ENCODE data around the gene CSTPP1. TPM values are rescaled to one million over a fixed set of nuclear protein-coding genes. Genes with fewer than 3 reads are reported as not detected.

Gene CSTPP1
- total and polyA plus RNA-seq, 2 of the 4 experiments (the other 2 are of a cell fraction), result 22.0 to 35.7 TPM

DNA sequence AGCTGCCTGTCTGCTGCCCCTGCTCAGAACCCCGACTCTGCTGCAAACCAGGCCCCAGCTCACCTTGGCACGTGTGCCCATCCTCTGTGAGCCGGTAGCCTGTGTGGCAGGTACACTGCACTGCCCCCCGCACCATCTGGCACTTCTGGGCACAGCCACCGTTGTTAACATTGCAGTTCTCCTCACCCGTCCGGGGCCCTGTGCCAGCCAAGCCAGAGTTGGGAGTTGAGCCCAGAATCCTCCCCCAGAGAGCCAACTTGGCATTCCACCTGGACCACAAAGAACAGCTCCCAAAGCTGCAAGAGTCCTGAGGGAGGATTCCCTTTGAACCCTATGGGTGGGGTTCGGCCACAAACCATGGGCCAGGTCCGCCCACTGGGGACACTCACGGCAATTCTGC is 40.7 kb upstream of the CSTPP1 start:
- H3K9ac ChIP-seq (ENCODE audit: low read depth, low read length), result no peak overlapping the region
- intact Hi-C loops (cut with micrococcal nuclease), result no loop called here
- no peak for DNase-seq
- ChIA-PET CTCF (interaction anchor here (1.4 kb wide), 1 partner anchor 252 kb away, joined by 4 read pairs; no protein-coding TSS in a partner anchor), POLR2A (ENCODE audit: unreplicated experiment) (no interaction called here)
- no peak overlapping the region for H4K5ac ChIP-seq (ENCODE audit: low read depth, low read length)
- no peak overlapping the region for H2BK5ac ChIP-seq (ENCODE audit: low read depth, low read length, poor library complexity, severe bottlenecking)
- peaks cover 7% of the 10 kb centered on the region for H3K36me3 ChIP-seq (ENCODE audit: control insufficient read depth, insufficient read depth, low read length)
- no peak overlapping the region for H3K4me3 ChIP-seq (ENCODE audit: insufficient read depth, low read depth, low read length)
- no peak overlapping the region for H2BK120ac ChIP-seq (ENCODE audit: low read depth, low read length)
- no peaks in the 10 kb centered on the region for H3K9me3 ChIP-seq (ENCODE audit: control insufficient read depth, insufficient read depth, low read length)
- dilution Hi-C loops (cut with HindIII; ENCODE audit: low sequenced_read_pairs, unreplicated experiment), result no loop called here
- no peaks in the 10 kb centered on the region for H3K79me1 ChIP-seq (ENCODE audit: low read depth in 1 of 2, low read length in 2 of 2)
- no peak overlapping the region for H3K23ac ChIP-seq (ENCODE audit: low read depth, low read length)
- no peak overlapping the region for H3K56ac ChIP-seq (ENCODE audit: extremely low read depth, insufficient read depth, low read length)
- H2AK5ac ChIP-seq (ENCODE audit: low read depth, low read length), result no peak overlapping the region
- peaks cover 3% of the 10 kb centered on the region; the same call in 1 of the 2 replicates for H3K9me1 ChIP-seq (ENCODE audit: insufficient read depth, low read length)
- H3K27ac ChIP-seq (ENCODE audit: insufficient read depth, low read length), result no peak overlapping the region
- no peak overlapping the region for H3K4me2 ChIP-seq (ENCODE audit: low read depth, low read length)
- no peak overlapping the region for H3K18ac ChIP-seq (ENCODE audit: low read depth, low read length)
- BruUV-seq (replicated peaks), result no TSS peak
- no peak overlapping the region for H2AK9ac ChIP-seq (replicated peaks; ENCODE audit: low read depth, low read length, poor library complexity)
- H3K4me1 ChIP-seq (ENCODE audit: control insufficient read depth, insufficient read depth, low read length), result no peaks in the 10 kb centered on the region
- H3K4ac ChIP-seq (ENCODE audit: low read depth, low read length), result no peak overlapping the region
- no peak overlapping the region for H2BK15ac ChIP-seq (ENCODE audit: low read depth, low read length)
- H2AFZ ChIP-seq (replicated peaks; ENCODE audit: low read length, poor library complexity), result no peak overlapping the region
- H4K91ac ChIP-seq (ENCODE audit: insufficient read depth, low read depth, low read length), result no peak overlapping the region
- H3K27me3 ChIP-seq (ENCODE audit: control insufficient read depth, insufficient read depth, low read length), result no peaks in the 10 kb centered on the region
- in situ Hi-C loops (cut with MboI; ENCODE audit: low sequenced_read_pairs), result loop anchor here (25.0 kb wide), 1 partner anchor 466 kb away; the partner anchor contains the start of gene MYBPC3
- 78% methylated on average over 6 of the region's 10 CpGs; no CpG with 5 or more reads in 1 of the 2 experiments for WGBS, 2 experiments (ENCODE audit: extremely low coverage in 2 of 2, insufficient read length in 1 of 2)
- no peak overlapping the region for H4K8ac ChIP-seq (ENCODE audit: low read depth in 2 of 2, low read length in 2 of 2)
- TF ChIP-seq POLR2A (IDR thresholded peaks at IDR 0.05; ENCODE audit: low read depth, low read length) (no peak), MXI1 (IDR thresholded peaks at IDR 0.05; ENCODE audit: borderline replicate concordance, low read depth, low read length) (no peak), CEBPB (IDR thresholded peaks at IDR 0.05; ENCODE audit: low read depth, low read length) (no peak), CTCF (conservative IDR thresholded peaks at IDR 0.05; ENCODE audit: low read depth, low read length) (no peak), FOS (IDR thresholded peaks at IDR 0.05; ENCODE audit: low read depth, low read length) (no peak), SMC3 (IDR thresholded peaks at IDR 0.05; ENCODE audit: low read depth, low read length) (no peak), RFX5 (IDR thresholded peaks at IDR 0.05; ENCODE audit: low read depth, low read length) (no peak), RAD21 (IDR thresholded peaks at IDR 0.05; ENCODE audit: low read length) (no peak), BHLHE40 (IDR thresholded peaks at IDR 0.05; ENCODE audit: low read depth, low read length) (no peak), NFE2L2 (IDR thresholded peaks at IDR 0.05; ENCODE audit: low read depth, low read length) (no peak), USF2 (IDR thresholded peaks at IDR 0.05; ENCODE audit: low read depth, low read length) (no peak), CHD1 (IDR thresholded peaks at IDR 0.05; ENCODE audit: low read depth, low read length) (no peak)
- TF ChIP-seq, protein P1, sequence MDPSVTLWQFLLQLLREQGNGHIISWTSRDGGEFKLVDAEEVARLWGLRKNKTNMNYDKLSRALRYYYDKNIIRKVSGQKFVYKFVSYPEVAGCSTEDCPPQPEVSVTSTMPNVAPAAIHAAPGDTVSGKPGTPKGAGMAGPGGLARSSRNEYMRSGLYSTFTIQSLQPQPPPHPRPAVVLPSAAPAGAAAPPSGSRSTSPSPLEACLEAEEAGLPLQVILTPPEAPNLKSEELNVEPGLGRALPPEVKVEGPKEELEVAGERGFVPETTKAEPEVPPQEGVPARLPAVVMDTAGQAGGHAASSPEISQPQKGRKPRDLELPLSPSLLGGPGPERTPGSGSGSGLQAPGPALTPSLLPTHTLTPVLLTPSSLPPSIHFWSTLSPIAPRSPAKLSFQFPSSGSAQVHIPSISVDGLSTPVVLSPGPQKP (IDR thresholded peaks at IDR 0.05; ENCODE audit: borderline replicate concordance, low read depth, low read length), result no peak
- no peaks in the 10 kb centered on the region for H4K20me1 ChIP-seq (ENCODE audit: insufficient read depth, low read length)
- H2BK20ac ChIP-seq (ENCODE audit: low read depth, low read length), result no peak overlapping the region
- no peak for ATAC-seq (ENCODE audit: low read depth)
- H3K14ac ChIP-seq (replicated peaks; ENCODE audit: low read depth, low read length), result no peak overlapping the region
